Activated T-cell treated with anti-CD3 and anti-CD28 coated beads, Interleukin-2, amount 50 U/mL, for 1 hour (primary cell): Measurements from ENCODE around the gene SMDT1.
"Not testable (repeated sequence)": the region's sequence is repeated elsewhere in the genome, so short reads cannot be mapped to it uniquely, and the experiment has no call there.

Source experiments
- DNase-seq: peaks from one replicate; pipeline ENCODE4 v3.0.0-alpha.2; 2020

Gene SMDT1

GRCh38 chr22:42070517-42071422 is 8.7 kb upstream of the SMDT1 start, which contains the start of gene NAGA:
Gene NAGA (minus strand): TSS chr22:42070812. CDS start chr22:42070297, 515 bp downstream.
- peak; percentile 84 for DNase-seq

GRCh38 chr22:42071508-42071907 is 8.0 kb upstream of the SMDT1 start:
- DNase-seq = not testable (repeated sequence)

GRCh38 chr22:42072606-42073330 is 6.7 kb upstream of the SMDT1 start:
- DNase-seq = no peak

GRCh38 chr22:42073621-42074041 is 5.9 kb upstream of the SMDT1 start:
- no peak for DNase-seq

GRCh38 chr22:42074132-42074811 is 5.2 kb upstream of the SMDT1 start, which contains the start of gene PHETA2:
Gene PHETA2 (plus strand): TSS chr22:42074248. CDS start chr22:42077294, 3,046 bp downstream.
- DNase-seq = peak; percentile 65

GRCh38 chr22:42074846-42075676 is 4.4 kb upstream of the SMDT1 start:
- no peak for DNase-seq

GRCh38 chr22:42076764-42077485 is 2.6 kb upstream of the SMDT1 start:
- no peak for DNase-seq

- no peak for DNase-seq
These were observed 1.9 kb upstream of the SMDT1 start for GRCh38 chr22:42077486-42078125.

GRCh38 chr22:42078469-42079318 is 806 bp upstream of the SMDT1 start:
- DNase-seq = no peak

GRCh38 chr22:42080287-42080686 is 787 bp downstream of the SMDT1 start:
- no peak for DNase-seq

- no peak for DNase-seq
These were observed 3.6 kb downstream of the SMDT1 start for GRCh38 chr22:42083119-42083518.

- no peak for DNase-seq
These were observed 5.4 kb downstream of the SMDT1 start for GRCh38 chr22:42084874-42085273.

- no peak for DNase-seq
These were observed 6.6 kb downstream of the SMDT1 start for GRCh38 chr22:42086051-42086450.

GRCh38 chr22:42090596-42091454 is 11.3 kb downstream of the SMDT1 start, which contains the start of gene NDUFA6:
Gene NDUFA6 (minus strand): TSS chr22:42090772. CDS start chr22:42090744, 28 bp downstream.
- DNase-seq = peak; percentile 96

GRCh38 chr22:42091455-42091782 is 11.9 kb downstream of the SMDT1 start:
- DNase-seq = no peak

GRCh38 chr22:42101199-42101598 is 21.7 kb downstream of the SMDT1 start:
- DNase-seq = no peak

GRCh38 chr22:42104332-42104860 is 24.9 kb downstream of the SMDT1 start:
- DNase-seq = not testable (repeated sequence)

GRCh38 chr22:42108848-42109247 is 29.3 kb downstream of the SMDT1 start:
- no peak for DNase-seq

GRCh38 chr22:42111798-42112197 is 32.3 kb downstream of the SMDT1 start:
- DNase-seq = no peak
